BLaER1 treated with 17β-estradiol and CSF1 and Interleukin-3, amounts not matched to agents 10 nM and 100 nM (cell line): ENCODE measurements around the gene DNASE1L1.
A peak's percentile ranks its signal among the peaks of the same experiment; 100 is the strongest.

Source experiments
- H3K27ac ChIP-seq, 11 experiments: shearing (Covaris generic); formaldehyde crosslinking; 2 replicates each; pipeline ENCODE4 v1.8.1; 2022
- H3K27me3 ChIP-seq, 11 experiments: shearing (Covaris generic); formaldehyde crosslinking; 2 replicates each; pipeline ENCODE4 v1.8.1; 2022
- H3K36me3 ChIP-seq, 11 experiments: shearing (Covaris generic); formaldehyde crosslinking; 2 replicates each; pipeline ENCODE4 v1.8.1; 2022
- H3K4me1 ChIP-seq, 10 experiments: shearing (Covaris generic); formaldehyde crosslinking; 2 replicates each; pipeline ENCODE4 v1.8.1; 2022
- H3K4me2 ChIP-seq, 11 experiments: shearing (Covaris generic); formaldehyde crosslinking; 2 replicates each; pipeline ENCODE4 v1.8.1; 2022
- H3K4me3 ChIP-seq, 10 experiments: shearing (Covaris generic); formaldehyde crosslinking; 2 replicates each; pipeline ENCODE4 v1.8.1; 2022
- H3K9ac ChIP-seq, 11 experiments: shearing (Covaris generic); formaldehyde crosslinking; 2 replicates each; pipeline ENCODE4 v1.8.1; 2022
- H3K9me3 ChIP-seq, 11 experiments: shearing (Covaris generic); formaldehyde crosslinking; replicated peaks in 1 of 11; 2 replicates each; pipeline ENCODE4 v1.8.1; 2022
- H4K20me1 ChIP-seq, 11 experiments: shearing (Covaris generic); formaldehyde crosslinking; 2 replicates each; pipeline ENCODE4 v1.8.1; 2022
- Cebpa-rat ChIP-seq, 11 experiments: shearing (Covaris generic); IDR thresholded peaks; 2 replicates each; pipeline ENCODE4 v1.8.1; 2022

Gene DNASE1L1

GRCh38 chrX:154370300-154371016, 38.6 kb downstream of the DNASE1L1 start:
- peak overlapping the region; percentile 41 to 93 (median 73) for H3K4me2 ChIP-seq
- peaks cover 8 to 41% (median 37%) of the 10 kb centered on the region in 11 experiments; a peak in 21 of 22 replicates for H3K27me3 ChIP-seq
- H3K4me3 ChIP-seq = peak overlapping the region; percentile 72 to 94 (median 88)
- peaks cover 25 to 28% (median 27%) of the 10 kb centered on the region in 11 experiments for H3K36me3 ChIP-seq
- TF ChIP-seq Cebpa-rat (IDR thresholded peaks at IDR 0.05) = no peak
- H3K27ac ChIP-seq = peak overlapping the region; percentile 26 to 99 (median 95); a peak in 20 of 22 replicates
- H4K20me1 ChIP-seq = peaks cover 16 to 62% (median 38%) of the 10 kb centered on the region in 11 experiments; a peak in 21 of 22 replicates
- peak overlapping the region; percentile 82 to 99 (median 96) for H3K9ac ChIP-seq
- H3K4me1 ChIP-seq = peaks cover 30 to 50% (median 44%) of the 10 kb centered on the region in 10 experiments
- H3K9me3 ChIP-seq = peaks cover 15 to 84% (median 69%) of the 10 kb centered on the region in 11 experiments; a peak in 20 of 22 replicates

GRCh38 chrX:154369449-154370299, 39.4 kb downstream of the DNASE1L1 start:
- Histone ChIP-seq H3K4me3 (peak overlapping the region; percentile 72 to 94 (median 88)), H3K4me1 (peaks cover 30 to 50% (median 40%) of the 10 kb centered on the region in 10 experiments), H3K27me3 (peaks cover 8 to 33% (median 30%) of the 10 kb centered on the region in 11 experiments; a peak in 21 of 22 replicates), H3K36me3 (peaks cover 32 to 36% (median 35%) of the 10 kb centered on the region in 11 experiments), H3K9me3 (peaks cover 15 to 83% (median 69%) of the 10 kb centered on the region in 11 experiments; a peak in 20 of 22 replicates), H3K4me2 (peak overlapping the region; percentile 66 to 93 (median 82)), H3K27ac (peak overlapping the region; percentile 68 to 99 (median 95); a peak in 21 of 22 replicates), H3K9ac (peak overlapping the region; percentile 82 to 99 (median 96)), H4K20me1 (peaks cover 21 to 70% (median 46%) of the 10 kb centered on the region in 11 experiments)
- no peak for TF ChIP-seq Cebpa-rat (IDR thresholded peaks at IDR 0.05)

GRCh38 chrX:154368630-154369448, 40.2 kb downstream of the DNASE1L1 start:
- peak overlapping the region; percentile 68 to 99 (median 95); a peak in 21 of 22 replicates for H3K27ac ChIP-seq
- peak overlapping the region; percentile 80 to 99 (median 96); a peak in 21 of 22 replicates for H3K9ac ChIP-seq
- H3K9me3 ChIP-seq = peaks cover 15 to 85% (median 72%) of the 10 kb centered on the region in 11 experiments; a peak in 20 of 22 replicates
- peak overlapping the region; percentile 70 to 93 (median 82) for H3K4me2 ChIP-seq
- H3K27me3 ChIP-seq = peaks cover 8 to 25% (median 22%) of the 10 kb centered on the region in 11 experiments; a peak in 21 of 22 replicates
- no peak for TF ChIP-seq Cebpa-rat (IDR thresholded peaks at IDR 0.05)
- H3K4me3 ChIP-seq = peak overlapping the region; percentile 72 to 94 (median 88)
- H4K20me1 ChIP-seq = peaks cover 26 to 78% (median 54%) of the 10 kb centered on the region in 11 experiments
- peaks cover 27 to 46% (median 36%) of the 10 kb centered on the region in 10 experiments for H3K4me1 ChIP-seq
- H3K36me3 ChIP-seq = peaks cover 40 to 44% (median 43%) of the 10 kb centered on the region in 11 experiments

GRCh38 chrX:154367474-154368308, 41.4 kb downstream of the DNASE1L1 start:
- no peak for TF ChIP-seq Cebpa-rat (IDR thresholded peaks at IDR 0.05)
- peak overlapping the region; percentile 70 to 93 (median 82) for H3K4me2 ChIP-seq
- peaks cover 22 to 36% (median 29%) of the 10 kb centered on the region in 10 experiments for H3K4me1 ChIP-seq
- H3K27me3 ChIP-seq = peaks cover 7 to 13% (median 13%) of the 10 kb centered on the region in 11 experiments; a peak in 21 of 22 replicates
- peaks cover 15 to 84% (median 66%) of the 10 kb centered on the region in 11 experiments; a peak in 20 of 22 replicates for H3K9me3 ChIP-seq
- H3K4me3 ChIP-seq = peak overlapping the region; percentile 72 to 94 (median 88); a peak in 17 of 20 replicates
- H3K9ac ChIP-seq = peak overlapping the region; percentile 62 to 99 (median 96)
- peak overlapping the region; percentile 58 to 99 (median 95); a peak in 21 of 22 replicates for H3K27ac ChIP-seq
- peaks cover 26 to 89% (median 64%) of the 10 kb centered on the region in 11 experiments for H4K20me1 ChIP-seq
- peaks cover 52 to 56% (median 55%) of the 10 kb centered on the region in 11 experiments for H3K36me3 ChIP-seq

GRCh38 chrX:154366666-154367055, 42.4 kb downstream of the DNASE1L1 start:
- peak overlapping the region in 2 of 10 experiments; percentile 84 to 92; a peak in 1 of 20 replicates for H3K4me3 ChIP-seq
- H3K27me3 ChIP-seq = peaks cover 0 to 3% (median 2%) of the 10 kb centered on the region in 11 experiments; a peak in 17 of 22 replicates
- H4K20me1 ChIP-seq = peaks cover 26 to 89% (median 67%) of the 10 kb centered on the region in 11 experiments
- H3K27ac ChIP-seq = peak overlapping the region in 10 of 11 experiments; percentile 88 to 99 (median 95); a peak in 20 of 22 replicates
- peaks cover 14 to 33% (median 19%) of the 10 kb centered on the region in 10 experiments for H3K4me1 ChIP-seq
- H3K36me3 ChIP-seq = peaks cover 62 to 66% (median 65%) of the 10 kb centered on the region in 11 experiments
- no peak for TF ChIP-seq Cebpa-rat (IDR thresholded peaks at IDR 0.05)
- peak overlapping the region; percentile 62 to 99 (median 96); a peak in 19 of 22 replicates for H3K9ac ChIP-seq
- H3K4me2 ChIP-seq = peak overlapping the region in 5 of 11 experiments; percentile 81 to 87 (median 82); a peak in 9 of 22 replicates
- H3K9me3 ChIP-seq = peaks cover 11 to 82% (median 64%) of the 10 kb centered on the region in 11 experiments; a peak in 20 of 22 replicates

GRCh38 chrX:154365997-154366665, 42.9 kb downstream of the DNASE1L1 start:
- peak overlapping the region in 10 of 11 experiments; percentile 62 to 99 (median 96); a peak in 15 of 22 replicates for H3K9ac ChIP-seq
- TF ChIP-seq Cebpa-rat (IDR thresholded peaks at IDR 0.05) = no peak
- peaks cover 13 to 33% (median 19%) of the 10 kb centered on the region in 10 experiments; a peak in 19 of 20 replicates for H3K4me1 ChIP-seq
- peaks cover 26 to 94% (median 72%) of the 10 kb centered on the region in 11 experiments for H4K20me1 ChIP-seq
- 0 out of 20 replicates have a peak overlapping the region, but pooled peaks of 1 of the 10 experiments have one; percentile 84 for H3K4me3 ChIP-seq
- H3K9me3 ChIP-seq = peaks cover 9 to 84% (median 67%) of the 10 kb centered on the region in 11 experiments; a peak in 20 of 22 replicates
- no peaks in the 10 kb centered on the region; a peak in 1 of 22 replicates for H3K27me3 ChIP-seq
- H3K36me3 ChIP-seq = peaks cover 67 to 71% (median 70%) of the 10 kb centered on the region in 11 experiments
- H3K4me2 ChIP-seq = peak overlapping the region in 5 of 11 experiments; percentile 14 to 84 (median 81); a peak in 6 of 22 replicates
- H3K27ac ChIP-seq = peak overlapping the region in 10 of 11 experiments; percentile 88 to 99 (median 95); a peak in 19 of 22 replicates
